K562 (cell line): ENCODE data around the gene MAP4K1. TPM values are rescaled to one million over a fixed set of nuclear protein-coding genes. Genes with fewer than 3 reads are reported as not detected.
A peak's percentile ranks its signal among the peaks of the same experiment; 100 is the strongest.

Source experiments
- ATAC-seq: fragments of 200-7000 bp; cut with Tn5 transposase; 3 replicates; pipeline ENCODE4 v1.9.1; 2020; ENCODE audit warnings: moderate library complexity
- BruUV-seq: library from RNA; stranded (reverse); fragments of 400-500 nt; replicated peaks from 2 replicates; lab custom pipeline; 2021; lab: Mats Ljungman, UMichigan
- CTCF ChIA-PET: fragments of 300-600 bp; formaldehyde crosslinking; extraction: SDS; loops from one replicate; lab custom pipeline; 2021; ENCODE audit warnings: low intra/inter-chr PET ratio; lab: Yijun Ruan, JAX
- POLR2A ChIA-PET: fragments of 300-600, 350-650 bp; sonication (Branson Sonifier 250); formaldehyde crosslinking; extraction: SDS; loops from one replicate; lab custom pipeline; 2021; ENCODE audit warnings: antibody characterized with exemption, inconsistent platforms; lab: Yijun Ruan, JAX
- DNase-seq, 4 experiments: peaks; one replicate each; pipeline versions ENCODE4 v3.0.0 to v3.0.0-alpha.2; 2011 to 2018; ENCODE audit warnings: low spot score in 3 of 4, mixed read lengths in 3 of 4; ENCODE audit errors: extremely low read depth in 1 of 4
- FAIRE-seq: peaks from 2 replicates; lab custom pipeline; 2011; peaks lifted over from hg19 to GRCh38; lab: Jason Lieb, UNC
- H2AFZ ChIP-seq: 2 replicates; pipeline ENCODE4 v1.6.0; 2011; ENCODE audit warnings: low read depth, low read length, control low read depth, inconsistent platforms
- H3K27ac ChIP-seq: fragments of 200-600 bp; 3 replicates; pipeline ENCODE4 v1.8.0; 2011; ENCODE audit warnings: low read depth, mild to moderate bottlenecking, control low read depth, inconsistent platforms, low read length, moderate library complexity, mixed read lengths; ENCODE audit errors: extremely low read depth
- H3K27me3 ChIP-seq, 2 experiments: fragments of 300-600 bp in 1 of 2; 2 replicates in 1 of 2; 3 replicates in 1 of 2; pipeline versions ENCODE4 v1.6.0 to v1.8.0; 2011; ENCODE audit warnings: inconsistent platforms in 2 of 2, low read length in 2 of 2, mild to moderate bottlenecking in 1 of 2, mixed read lengths in 1 of 2, moderate library complexity in 1 of 2; ENCODE audit not compliant: control insufficient read depth in 2 of 2, insufficient read depth in 2 of 2
- H3K36me3 ChIP-seq: fragments of 300-600 bp; 3 replicates; pipeline ENCODE4 v1.8.0; 2011; ENCODE audit warnings: mild to moderate bottlenecking, low read length, inconsistent platforms; ENCODE audit not compliant: control insufficient read depth, insufficient read depth
- H3K4me1 ChIP-seq, 2 experiments: fragments of 200-600 bp in 1 of 2; replicated peaks in 1 of 2; 2 replicates in 1 of 2; 3 replicates in 1 of 2; pipeline versions ENCODE4 v1.5.1 to v1.8.0; 2011; ENCODE audit warnings: inconsistent platforms in 2 of 2, low read length in 2 of 2, mild to moderate bottlenecking in 1 of 2, mixed read lengths in 1 of 2, moderate library complexity in 1 of 2; ENCODE audit not compliant: control insufficient read depth in 2 of 2, insufficient read depth in 2 of 2
- H3K4me2 ChIP-seq: 2 replicates; pipeline ENCODE4 v1.6.1; 2011; ENCODE audit warnings: low read length, control low read depth, inconsistent platforms, mixed read lengths; ENCODE audit not compliant: insufficient read depth
- H3K4me3 ChIP-seq: fragments of 200-600 bp; sonication (generic), shearing (Covaris generic); 2 replicates; pipeline ENCODE4 v1.5.1; 2016; ENCODE audit warnings: control low read depth, inconsistent platforms
- H3K79me2 ChIP-seq: fragments of 200-600 bp; 3 replicates; pipeline ENCODE4 v1.8.0; 2011; ENCODE audit warnings: low read length, inconsistent platforms; ENCODE audit not compliant: control insufficient read depth, insufficient read depth
- H3K9ac ChIP-seq, 2 experiments: 2 replicates each; pipeline versions ENCODE4 v1.6.0 to v1.6.1; 2011; ENCODE audit warnings: low read depth in 2 of 2, low read length in 2 of 2, control low read depth in 1 of 2, inconsistent platforms in 1 of 2, mild to moderate bottlenecking in 1 of 2, mixed read lengths in 1 of 2; ENCODE audit not compliant: insufficient read depth in 1 of 2
- H3K9me1 ChIP-seq: one replicate; pipeline ENCODE4 v1.6.0; 2011; ENCODE audit warnings: inconsistent platforms, mild to moderate bottlenecking, low read length, moderate library complexity; ENCODE audit not compliant: control insufficient read depth, insufficient read depth
- H3K9me3 ChIP-seq: replicated peaks from 2 replicates; pipeline ENCODE4 v1.5.1; 2011; ENCODE audit warnings: low read depth, low read length, inconsistent platforms; ENCODE audit not compliant: control insufficient read depth, insufficient read depth
- H4K20me1 ChIP-seq: replicated peaks from 2 replicates; pipeline ENCODE4 v1.6.1; 2011; ENCODE audit warnings: low read length, inconsistent platforms, mixed read lengths; ENCODE audit not compliant: control insufficient read depth, insufficient read depth
- COPS2 ChIP-seq: fragments of 450-650 bp; conservative IDR thresholded peaks from 2 replicates; pipeline ENCODE4 v1.6.1; 2016; ENCODE audit warnings: mild to moderate bottlenecking, moderate library complexity
- EWSR1 ChIP-seq: fragments of 450-650 bp; IDR thresholded peaks from 2 replicates; pipeline ENCODE4 v1.6.1; 2018; ENCODE audit warnings: borderline replicate concordance, mild to moderate bottlenecking, low read depth, moderate library complexity; ENCODE audit not compliant: partially characterized antibody
- GATAD2A ChIP-seq: fragments of 450-650 bp; IDR thresholded peaks from 2 replicates; pipeline ENCODE4 v1.6.1; 2017
- GMEB1 ChIP-seq: fragments of 250-450 bp; sonication (Bioruptor Pico); IDR thresholded peaks from 2 replicates; pipeline ENCODE4 v1.4.0; 2020; ENCODE audit warnings: mild to moderate bottlenecking
- L3MBTL2 ChIP-seq: fragments of 450-650 bp; IDR thresholded peaks from 2 replicates; pipeline ENCODE4 v1.6.1; 2016; ENCODE audit warnings: mild to moderate bottlenecking, moderate library complexity
- MAX ChIP-seq: sonication (generic); formaldehyde crosslinking; IDR thresholded peaks from 2 replicates; pipeline ENCODE4 v1.9.0; 2022; ENCODE audit warnings: mild to moderate bottlenecking, missing genetic modification reagents
- PHTF2 ChIP-seq: fragments of 250-450 bp; sonication (Bioruptor Pico); IDR thresholded peaks from 2 replicates; pipeline ENCODE4 v1.5.0; 2021; ENCODE audit warnings: mild to moderate bottlenecking
- PREB ChIP-seq: sonication (generic); formaldehyde crosslinking; IDR thresholded peaks from 2 replicates; pipeline ENCODE4 v1.8.1; 2023; ENCODE audit warnings: mild to moderate bottlenecking, missing genetic modification reagents
- SAP30 ChIP-seq: fragments of 200-600 bp; sonication (generic); IDR thresholded peaks from 2 replicates; pipeline ENCODE4 v1.6.1; 2012; ENCODE audit warnings: borderline replicate concordance, low read depth, mild to moderate bottlenecking, moderate library complexity, low read length, control low read depth, inconsistent platforms; ENCODE audit not compliant: insufficient read depth, poor library complexity, severe bottlenecking
- YY1 ChIP-seq, 3 experiments: IDR thresholded peaks; 2 replicates each; pipeline ENCODE4 v1.6.1; 2011; ENCODE audit warnings: low read length in 2 of 3, mild to moderate bottlenecking in 2 of 3, moderate library complexity in 2 of 3, borderline replicate concordance in 1 of 3, control low read depth in 1 of 3, low read depth in 1 of 3; ENCODE audit not compliant: insufficient read depth in 3 of 3, insufficient replicate concordance in 2 of 3, control insufficient read depth in 1 of 3, insufficient read length in 1 of 3; ENCODE audit errors: extremely low read depth in 1 of 3
- ZBTB1 ChIP-seq: sonication (generic); formaldehyde crosslinking; IDR thresholded peaks from 2 replicates; pipeline ENCODE4 v1.8.1; 2023; ENCODE audit warnings: missing genetic modification reagents, low read depth, mild to moderate bottlenecking, borderline replicate concordance
- ZNF347 ChIP-seq: fragments of 450-650 bp; formaldehyde crosslinking; IDR thresholded peaks from 2 replicates; pipeline ENCODE4 v1.4.0; 2020; ENCODE audit warnings: low read depth, mild to moderate bottlenecking, moderate library complexity
- WGBS: fragments of 100-300 bp; shearing (Covaris generic); methylation state at CpG from one replicate; pipeline ENCODE4 v1.1.6; 2016; ENCODE audit warnings: low coverage, mixed read lengths; ENCODE audit not compliant: insufficient coverage; ENCODE audit errors: missing lambda C conversion rate; 5-methylcytosine and 5-hydroxymethylcytosine counted together
- in situ Hi-C: fragments of 300-500 bp; cut with MboI; formaldehyde crosslinking; loops from 4 replicates; pipeline ENCODE4 v1.15.0; 2018; ENCODE audit warnings: inconsistent platforms, mixed read lengths
- intact Hi-C: fragments of 100-400 bp; cut with micrococcal nuclease; formaldehyde crosslinking; loops from 2 replicates; pipeline ENCODE4 v1.14.2; 2022
- polyA plus RNA-seq, 8 experiments: library from polyadenylated mRNA; depleted of rRNA in 4 of 8; stranded (reverse) in 5 of 8; unstranded in 3 of 8; fragments of >200 nt; fragmentation: Nextera tagmentation in 2 of 8; fragmentation: Illumina TruSeq in 1 of 8; extraction: Ambion mirVana in 2 of 8; extraction: Trizol in 1 of 8; gene quantifications; 2 replicates each; pipeline versions ENCODE4 v1.2.1 to v1.2.3, GENCODE V29; 2011 to 2014; ENCODE audit warnings: inconsistent platforms in 1 of 8, missing spikeins in 1 of 8
- total RNA-seq, 7 experiments: library from RNA; depleted of rRNA in 6 of 7; stranded (reverse); fragments of >200 nt in 6 of 7; fragmentation: Illumina TruSeq in 2 of 7; extraction: Trizol in 2 of 7; gene quantifications; 2 replicates each; pipeline versions ENCODE4 v1.2.1 to v1.2.3, GENCODE V29; 2011 to 2021; ENCODE audit warnings: low replicate concordance in 1 of 7

Gene MAP4K1
- total and polyA plus RNA-seq, 9 of the 15 experiments (the other 6 are each of a cell fraction or from before 2014, with no cell fraction given) = 0.14 to 3.2 (median 0.73) TPM; not detected in 1

- DNase-seq = no peak
- peak overlapping the region in 1 of 2 experiments; percentile 43; a peak in 1 of 4 replicates for H3K9ac ChIP-seq
- peaks cover 43 to 80% of the 10 kb centered on the region in 2 experiments for H3K4me1 ChIP-seq
- ChIA-PET CTCF (no interaction called here), POLR2A (interaction anchor here (0.7 to 5.2 kb wide), 9 partner anchors 8 to 331 kb away, joined by 3 to 31 read pairs (median 5); no protein-coding TSS in a partner anchor)
- H3K4me2 ChIP-seq = no peak overlapping the region
- 22% methylated on average over 1 of the region's 1 CpG for WGBS
- H3K27me3 ChIP-seq = no peaks in the 10 kb centered on the region
- peak overlapping the region; percentile 51; the same call in 2 of the 3 replicates for H3K27ac ChIP-seq
- H3K9me3 ChIP-seq = no peaks in the 10 kb centered on the region
- peaks cover 67% of the 10 kb centered on the region for H4K20me1 ChIP-seq
- intact Hi-C loops = no loop called here
- H3K79me2 ChIP-seq = peaks cover 97% of the 10 kb centered on the region
- peaks cover 9% of the 10 kb centered on the region for H3K9me1 ChIP-seq
- FAIRE-seq = no peak
- TF ChIP-seq GMEB1 (CRISPR knock-in tag) = no peak
- no peak for TF ChIP-seq EWSR1
- no peak for TF ChIP-seq YY1 (IDR thresholded peaks at IDR 0.05; ENCODE audit: borderline replicate concordance in 1 of 3, control insufficient read depth in 1 of 3, extremely low read depth in 1 of 3, insufficient read depth in 3 of 3, insufficient read length in 1 of 3, insufficient replicate concordance in 2 of 3, low read depth in 1 of 3, low read length in 2 of 3)
- no peak for TF ChIP-seq PREB (CRISPR knock-in tag)
- TF ChIP-seq GATAD2A = no peak
- no peak for TF ChIP-seq ZBTB1 (CRISPR knock-in tag)
- TF ChIP-seq L3MBTL2 = no peak
- no peak for TF ChIP-seq COPS2
- TF ChIP-seq PHTF2 = no peak
- no peak for TF ChIP-seq MAX (CRISPR knock-in tag)
- no peak for TF ChIP-seq ZNF347 (CRISPR knock-in tag)
- TF ChIP-seq SAP30 = no peak
- H3K4me3 ChIP-seq = no peak overlapping the region
- BruUV-seq = no TSS peak
- peaks cover 68% of the 10 kb centered on the region for H3K36me3 ChIP-seq
- H2AFZ ChIP-seq = no peak overlapping the region
- in situ Hi-C loops = no loop called here
- ATAC-seq = no peak
Observed at GRCh38 chr19:38661996-38662395, 44.2 kb upstream of the MAP4K1 start.
